ENCODE results near the gene FGF8. TPM values are rescaled to one million over a fixed set of nuclear protein-coding genes. Genes with fewer than 3 reads are reported as not detected.

FGF8 gene
- total RNA-seq, 1 experiment from 2014 or later: not detected

GRCh38 chr10:101778781-101779543 lies 3.0 kb upstream of the FGF8 start:
- H3K4me1 ChIP-seq (ENCODE audit: insufficient read depth, low read length): peaks cover 20% of the 10 kb centered on the region
- H3K36me3 ChIP-seq (ENCODE audit: low read depth, low read length): no peaks in the 10 kb centered on the region; the same call in 1 of the 2 replicates
- peaks cover 9% of the 10 kb centered on the region; the same call in 1 of the 2 replicates for H3K27me3 ChIP-seq (ENCODE audit: low read length)
- DNase-seq (no peak), ATAC-seq (no peak)
- intact Hi-C loops (cut with micrococcal nuclease): no loop called here
- no peak overlapping the region for H3K27ac ChIP-seq (ENCODE audit: low read length)
- H3K9ac ChIP-seq (ENCODE audit: low read length): no peak overlapping the region
- H3F3A ChIP-seq (ENCODE audit: low read length, unreplicated experiment): no peaks in the 10 kb centered on the region
- ChIA-PET CTCF (interaction anchor here (1.3 kb wide), 1 partner anchor 176 kb away, joined by 6 read pairs; no protein-coding TSS in a partner anchor), POLR2A (ENCODE audit: unreplicated experiment) (no interaction called here)
- H2AFZ ChIP-seq (ENCODE audit: low read length): no peak overlapping the region
- H3K4me3 ChIP-seq (ENCODE audit: low read length): no peak overlapping the region
- H3K4me2 ChIP-seq (ENCODE audit: low read length): no peak overlapping the region
- no peaks in the 10 kb centered on the region for H4K20me1 ChIP-seq (ENCODE audit: low read length)
- H3K9me2 ChIP-seq (replicated peaks; ENCODE audit: low read length): no peaks in the 10 kb centered on the region
- no TSS peak for BruUV-seq (replicated peaks)
- H3K9me3 ChIP-seq (ENCODE audit: low read length): no peaks in the 10 kb centered on the region
- TF ChIP-seq CTCF (conservative IDR thresholded peaks at IDR 0.05; ENCODE audit: low read depth, low read length): no peak
- no peak for TF ChIP-seq EZH2phosphoT487 (IDR thresholded peaks at IDR 0.05; ENCODE audit: borderline replicate concordance, low read length)
- no peak for TF ChIP-seq EZH2 (IDR thresholded peaks at IDR 0.05; ENCODE audit: low read length, unreplicated experiment)
- peaks cover 18% of the 10 kb centered on the region for H3K79me2 ChIP-seq (ENCODE audit: low read length)

DNA sequence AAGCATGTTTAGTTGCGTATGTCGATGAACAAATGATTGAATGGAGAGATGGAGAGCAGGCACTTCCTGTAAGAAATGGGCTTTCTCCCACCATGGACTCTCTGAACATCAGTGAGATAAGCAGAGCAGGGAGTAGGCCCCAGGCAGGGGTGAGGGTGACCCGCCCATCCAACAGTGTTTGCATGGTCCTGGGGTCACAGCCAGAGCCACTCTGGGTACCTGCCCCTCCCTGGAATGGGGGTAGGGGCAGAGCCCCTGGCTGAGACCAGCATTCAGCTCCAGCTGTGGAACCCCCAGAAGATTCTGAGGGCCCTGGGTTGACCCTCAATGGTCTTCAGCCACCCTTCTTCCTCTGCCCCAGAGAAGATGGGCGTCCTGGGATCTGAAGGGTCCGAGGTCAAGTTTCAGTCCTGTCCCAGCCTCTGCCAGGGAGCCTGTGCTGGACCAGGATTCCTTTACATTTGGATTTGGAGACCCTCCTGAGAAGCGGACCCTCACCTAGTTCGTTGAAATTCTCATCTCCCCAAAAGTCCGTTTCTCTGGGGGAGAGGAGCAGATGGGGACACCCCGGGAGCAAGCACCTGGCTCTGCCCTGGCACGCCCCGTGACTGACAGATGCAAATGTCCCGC lies 2.4 kb upstream of the FGF8 start:
- ChIA-PET CTCF (interaction anchor here (1.3 kb wide), 1 partner anchor 176 kb away, joined by 6 read pairs; no protein-coding TSS in a partner anchor), POLR2A (ENCODE audit: unreplicated experiment) (no interaction called here)
- Histone ChIP-seq H3K4me2 (ENCODE audit: low read length) (no peak overlapping the region), H3K27me3 (ENCODE audit: low read length) (peaks cover 9% of the 10 kb centered on the region; the same call in 1 of the 2 replicates), H3K79me2 (ENCODE audit: low read length) (peaks cover 18% of the 10 kb centered on the region), H3F3A (ENCODE audit: low read length, unreplicated experiment) (no peaks in the 10 kb centered on the region), H3K4me3 (ENCODE audit: low read length) (no peak overlapping the region), H3K9me2 (replicated peaks; ENCODE audit: low read length) (no peaks in the 10 kb centered on the region), H3K9ac (ENCODE audit: low read length) (no peak overlapping the region), H3K27ac (ENCODE audit: low read length) (no peak overlapping the region), H3K36me3 (ENCODE audit: low read depth, low read length) (no peaks in the 10 kb centered on the region; the same call in 1 of the 2 replicates), H3K9me3 (ENCODE audit: low read length) (no peaks in the 10 kb centered on the region), H4K20me1 (ENCODE audit: low read length) (no peaks in the 10 kb centered on the region), H2AFZ (ENCODE audit: low read length) (no peak overlapping the region), H3K4me1 (ENCODE audit: insufficient read depth, low read length) (peaks cover 20% of the 10 kb centered on the region)
- intact Hi-C loops (cut with micrococcal nuclease): no loop called here
- no peak for TF ChIP-seq EZH2phosphoT487 (IDR thresholded peaks at IDR 0.05; ENCODE audit: borderline replicate concordance, low read length)
- TF ChIP-seq CTCF (conservative IDR thresholded peaks at IDR 0.05; ENCODE audit: low read depth, low read length): no peak
- TF ChIP-seq EZH2 (IDR thresholded peaks at IDR 0.05; ENCODE audit: low read length, unreplicated experiment): no peak
- DNase-seq (no peak), ATAC-seq (no peak)
- no TSS peak for BruUV-seq (replicated peaks)
